SK-N-SH (cell line): Measurements from ENCODE around the gene APOD. TPM values are rescaled to one million over a fixed set of nuclear protein-coding genes. Genes with fewer than 3 reads are reported as not detected.

ENCODE experiments used
- CTCF ChIA-PET: fragments of 300-600, 350-600 bp; formaldehyde crosslinking; extraction: SDS; loops from one replicate; lab custom pipeline; 2021; lab: Yijun Ruan, JAX
- POLR2A ChIA-PET: fragments of 350-600 bp; sonication (Branson Sonifier 250); formaldehyde crosslinking; extraction: SDS; loops from one replicate; lab custom pipeline; 2020; ENCODE audit warnings: antibody characterized with exemption, inconsistent platforms; lab: Yijun Ruan, JAX
- DNase-seq: peaks from one replicate; pipeline ENCODE4 v3.0.0; 2012
- H2AFZ ChIP-seq: fragments of 200-600 bp; sonication (generic); 2 replicates; pipeline ENCODE4 v1.8.1; 2016; ENCODE audit warnings: antibody characterized with exemption, mild to moderate bottlenecking, low read depth
- H3F3A ChIP-seq: fragments of 200-600 bp; sonication (generic); replicated peaks from 2 replicates; pipeline ENCODE3; 2016; ENCODE audit warnings: antibody characterized with exemption, mild to moderate bottlenecking; ENCODE audit not compliant: insufficient read depth
- H3K27ac ChIP-seq, 2 experiments: fragments of 200-500 bp in 1 of 2; fragments of 200-600 bp in 1 of 2; sonication (Bioruptor generic) in 1 of 2; sonication (generic), shearing (Covaris generic) in 1 of 2; 2 replicates each; pipeline versions ENCODE4 v1.5.1 to v1.6.1; 2014 to 2016; ENCODE audit warnings: low read depth in 2 of 2, inconsistent platforms in 1 of 2, low read length in 1 of 2, mild to moderate bottlenecking in 1 of 2, mixed read lengths in 1 of 2
- H3K27me3 ChIP-seq: fragments of 200-600 bp; sonication (generic), shearing (Covaris generic); 2 replicates; pipeline ENCODE4 v1.6.1; 2016; ENCODE audit warnings: mixed run types; ENCODE audit not compliant: insufficient read depth
- H3K36me3 ChIP-seq, 2 experiments: fragments of 200-500 bp in 1 of 2; fragments of 200-600 bp in 1 of 2; sonication (Bioruptor generic) in 1 of 2; sonication (generic) in 1 of 2; replicated peaks in 1 of 2; 2 replicates each; pipeline versions ENCODE3 to v1.5.1; 2014 to 2016; ENCODE audit warnings: low read length in 1 of 2, mild to moderate bottlenecking in 1 of 2; ENCODE audit not compliant: insufficient read depth in 2 of 2, control insufficient read depth in 1 of 2
- H3K4me1 ChIP-seq, 2 experiments: fragments of 200-500 bp in 1 of 2; fragments of 200-600 bp in 1 of 2; sonication (Bioruptor generic) in 1 of 2; sonication (generic), shearing (Covaris generic) in 1 of 2; 2 replicates each; pipeline versions ENCODE4 v1.5.1 to v1.6.1; 2014 to 2016; ENCODE audit warnings: low read depth in 1 of 2, low read length in 1 of 2, mixed run types in 1 of 2; ENCODE audit not compliant: insufficient read depth in 2 of 2, control insufficient read depth in 1 of 2
- H3K4me2 ChIP-seq: fragments of 200-600 bp; sonication (generic), shearing (Covaris generic); 2 replicates; pipeline ENCODE4 v1.6.1; 2017; ENCODE audit warnings: mixed run types
- H3K4me3 ChIP-seq, 2 experiments: fragments of 200-500 bp in 1 of 2; fragments of 200-600 bp in 1 of 2; sonication (Bioruptor generic) in 1 of 2; sonication (generic), shearing (Covaris generic) in 1 of 2; 2 replicates each; pipeline versions ENCODE4 v1.5.1 to v1.8.1; 2014 to 2016; ENCODE audit warnings: low read depth in 2 of 2, inconsistent platforms in 1 of 2, low read length in 1 of 2, mild to moderate bottlenecking in 1 of 2, mixed read lengths in 1 of 2, moderate library complexity in 1 of 2
- H3K79me2 ChIP-seq: fragments of 200-600 bp; sonication (generic); 2 replicates; pipeline ENCODE4 v1.8.1; 2017; ENCODE audit warnings: mild to moderate bottlenecking; ENCODE audit not compliant: insufficient read depth
- H3K9ac ChIP-seq: fragments of 200-600 bp; sonication (generic); 2 replicates; pipeline ENCODE4 v1.6.1; 2017; ENCODE audit warnings: mixed run types
- H3K9me2 ChIP-seq: fragments of 200-600 bp; sonication (generic); 2 replicates; pipeline ENCODE4 v1.6.1; 2017; ENCODE audit warnings: mixed run types
- H3K9me3 ChIP-seq: fragments of 200-600 bp; sonication (generic); 2 replicates; pipeline ENCODE4 v1.6.1; 2017; ENCODE audit warnings: mixed run types, mild to moderate bottlenecking, moderate library complexity
- H4K20me1 ChIP-seq: fragments of 200-600 bp; sonication (generic); 2 replicates; pipeline ENCODE4 v1.6.1; 2017; ENCODE audit warnings: mild to moderate bottlenecking, mixed run types; ENCODE audit not compliant: insufficient read depth
- CTCF ChIP-seq: fragments of 200-600 bp; sonication (generic); IDR thresholded peaks from 2 replicates; pipeline ENCODE4 v1.6.1; 2017; ENCODE audit warnings: antibody characterized with exemption, mild to moderate bottlenecking, moderate library complexity
- EP300 ChIP-seq, 2 experiments: IDR thresholded peaks; 2 replicates each; pipeline versions ENCODE4 v1.4.0 to v1.6.1; 2012; ENCODE audit warnings: borderline replicate concordance in 1 of 2, low read depth in 1 of 2, low read length in 1 of 2
- FOSL2 ChIP-seq: IDR thresholded peaks from 2 replicates; pipeline ENCODE4 v1.4.0; 2012; ENCODE audit warnings: low read depth, mild to moderate bottlenecking, moderate library complexity, borderline replicate concordance
- FOXM1 ChIP-seq: IDR thresholded peaks from 2 replicates; pipeline ENCODE4 v1.4.0; 2012; ENCODE audit warnings: low read depth, mild to moderate bottlenecking
- GABPA ChIP-seq: IDR thresholded peaks from 2 replicates; pipeline ENCODE4 v1.4.0; 2012; ENCODE audit warnings: low read depth, mild to moderate bottlenecking
- GATA2 ChIP-seq: sonication (generic); formaldehyde crosslinking; IDR thresholded peaks from 2 replicates; pipeline ENCODE4 v1.5.0; 2020; ENCODE audit warnings: mild to moderate bottlenecking, missing genetic modification reagents
- JUND ChIP-seq: IDR thresholded peaks from 2 replicates; pipeline ENCODE4 v1.4.0; 2012
- MAX ChIP-seq: IDR thresholded peaks from 2 replicates; pipeline ENCODE4 v1.4.0; 2012; ENCODE audit warnings: low read depth
- MEF2A ChIP-seq: IDR thresholded peaks from 2 replicates; pipeline ENCODE4 v1.4.0; 2012; ENCODE audit warnings: low read depth, borderline replicate concordance
- MXI1 ChIP-seq: IDR thresholded peaks from 2 replicates; pipeline ENCODE4 v1.6.1; 2012; ENCODE audit warnings: mild to moderate bottlenecking, low read depth, low read length, improper control_type of control experiment
- NFIC ChIP-seq: IDR thresholded peaks from 2 replicates; pipeline ENCODE4 v1.4.0; 2012; ENCODE audit warnings: borderline replicate concordance
- POLR2AphosphoS5 ChIP-seq: IDR thresholded peaks from 2 replicates; pipeline ENCODE4 v1.6.1; 2012; ENCODE audit warnings: low read depth, low read length
- RAD21 ChIP-seq: IDR thresholded peaks from 2 replicates; pipeline ENCODE4 v1.6.1; 2012; ENCODE audit warnings: mild to moderate bottlenecking, low read length
- RCOR1 ChIP-seq: fragments of 150-350 bp; IDR thresholded peaks from 2 replicates; pipeline ENCODE4 v1.6.1; 2017; ENCODE audit warnings: antibody characterized with exemption, low read length
- RFX5 ChIP-seq: IDR thresholded peaks from 2 replicates; pipeline ENCODE4 v1.6.1; 2012; ENCODE audit warnings: mild to moderate bottlenecking, improper control_type of control experiment, low read length
- RXRA ChIP-seq: IDR thresholded peaks from 2 replicates; pipeline ENCODE4 v1.4.0; 2012; ENCODE audit warnings: low read depth, mild to moderate bottlenecking, borderline replicate concordance
- SMC3 ChIP-seq: IDR thresholded peaks from 2 replicates; pipeline ENCODE4 v1.6.1; 2012; ENCODE audit warnings: low read depth, low read length, improper control_type of control experiment
- TCF12 ChIP-seq: IDR thresholded peaks from 2 replicates; pipeline ENCODE4 v1.4.0; 2012
- TEAD4 ChIP-seq: IDR thresholded peaks from 2 replicates; pipeline ENCODE4 v1.4.0; 2012; ENCODE audit warnings: mild to moderate bottlenecking, borderline replicate concordance; ENCODE audit not compliant: insufficient read depth
- USF1 ChIP-seq: IDR thresholded peaks from 2 replicates; pipeline ENCODE4 v1.4.0; 2012; ENCODE audit warnings: low read depth, borderline replicate concordance
- USF2 ChIP-seq: fragments of 150-350 bp; IDR thresholded peaks from 2 replicates; pipeline ENCODE4 v1.6.1; 2017; ENCODE audit warnings: antibody characterized with exemption, low read length, low read depth, borderline replicate concordance
- WGBS: methylation state at CpG from one replicate; pipeline ENCODE4 v1.1.6; 2017; ENCODE audit warnings: low lambda C conversion rate; 5-methylcytosine and 5-hydroxymethylcytosine counted together
- polyA plus RNA-seq, 3 experiments: library from polyadenylated mRNA; depleted of rRNA; stranded (reverse); fragments of >200 nt; gene quantifications; 2 replicates each; pipeline ENCODE4 v1.2.3, GENCODE V29; 2012

APOD gene
- polyA plus RNA-seq, 1 of the 3 experiments (the other 2 are of a cell fraction), result 0.05 TPM

GRCh38 chr3:195557322-195557721, 26.4 kb downstream of the APOD start:
- no peaks in the 10 kb centered on the region for H3K36me3 ChIP-seq
- H3K27ac ChIP-seq, result no peak overlapping the region
- H2AFZ ChIP-seq, result no peak overlapping the region
- 88% methylated on average over 4 of the region's 4 CpGs for WGBS
- H4K20me1 ChIP-seq, result no peaks in the 10 kb centered on the region
- no peaks in the 10 kb centered on the region for H3K9me2 ChIP-seq
- no peaks in the 10 kb centered on the region for H3K9me3 ChIP-seq
- TF ChIP-seq TCF12 (no peak), NFIC (no peak), JUND (no peak), TEAD4 (no peak), USF1 (no peak), SMC3 (no peak), GATA2 (CRISPR knock-in tag) (no peak), RXRA (no peak), FOSL2 (no peak), USF2 (no peak), MAX (no peak), MXI1 (no peak), RFX5 (no peak), EP300 (IDR thresholded peaks at IDR 0.05; ENCODE audit: borderline replicate concordance in 1 of 2, low read depth in 1 of 2, low read length in 1 of 2) (no peak), FOXM1 (no peak), MEF2A (no peak), POLR2AphosphoS5 (no peak)
- TF ChIP-seq, all 33 proteins: peak for 0
- Histone ChIP-seq H3K4me2 (no peak overlapping the region), H3F3A (no peaks in the 10 kb centered on the region), H3K27me3 (0 out of 2 replicates have a peak, but pooled peaks cover 18% of the 10 kb centered on the region), H3K9ac (no peak overlapping the region), H3K4me1 (peaks cover 0 to 2% of the 10 kb centered on the region in 2 experiments; a peak in 1 of 4 replicates), H3K79me2 (no peaks in the 10 kb centered on the region), H3K4me3 (no peak overlapping the region)
- POLR2A ChIA-PET, result no interaction called here
- CTCF ChIA-PET, result interaction anchor here (1.7 to 1.9 kb wide), 2 partner anchors 9 to 12 kb away, joined by 3 to 6 read pairs; no protein-coding TSS in a partner anchor
- DNase-seq, result no peak

- H3K4me3 ChIP-seq, result no peak overlapping the region
- CTCF ChIA-PET, result interaction anchor here (1.4 to 1.7 kb wide), 3 partner anchors 13 to 294 kb away, joined by 3 to 6 read pairs (median 3); no protein-coding TSS in a partner anchor
- TF ChIP-seq CTCF (peak; percentile 9; the same call in 1 of the 2 replicates), RAD21 (no peak), RCOR1 (no peak), GABPA (no peak)
- H3K36me3 ChIP-seq, result no peaks in the 10 kb centered on the region
- H3K27me3 ChIP-seq, result 0 out of 2 replicates have a peak, but pooled peaks cover 18% of the 10 kb centered on the region
- H4K20me1 ChIP-seq, result no peaks in the 10 kb centered on the region
- H2AFZ ChIP-seq, result no peak overlapping the region
- H3F3A ChIP-seq, result no peaks in the 10 kb centered on the region
- no peaks in the 10 kb centered on the region for H3K79me2 ChIP-seq
- DNase-seq, result no peak
- no peaks in the 10 kb centered on the region for H3K9me2 ChIP-seq
- 73% methylated on average over 10 of the region's 10 CpGs for WGBS
- peaks cover 0 to 2% of the 10 kb centered on the region in 2 experiments; a peak in 1 of 4 replicates for H3K4me1 ChIP-seq
- H3K9me3 ChIP-seq, result no peaks in the 10 kb centered on the region
- no peak overlapping the region for H3K9ac ChIP-seq
- POLR2A ChIA-PET, result no interaction called here
- no peak overlapping the region for H3K4me2 ChIP-seq
- no peak overlapping the region for H3K27ac ChIP-seq
Observed at GRCh38 chr3:195556390-195556789, 27.4 kb downstream of the APOD start.
